HG03378 (cell line): ENCODE results near the gene IL17D.
A peak's percentile ranks its signal among the peaks of the same experiment; 100 is the strongest.

Source experiments
- ATAC-seq: cut with Tn5 transposase; IDR thresholded peaks from one replicate; pipeline ENCODE4 v1.9.1; 2021; ENCODE audit warnings: mild to moderate bottlenecking, moderate library complexity; ENCODE audit not compliant: unreplicated experiment

The IL17D gene

GRCh38 chr13:20689291-20689690 is 14.2 kb upstream of the IL17D start:
- ATAC-seq: no peak

- ATAC-seq: no peak
Observed at GRCh38 chr13:20691616-20692015, 11.9 kb upstream of the IL17D start.

GRCh38 chr13:20696073-20696472 is 7.4 kb upstream of the IL17D start:
- ATAC-seq: no peak

DNA sequence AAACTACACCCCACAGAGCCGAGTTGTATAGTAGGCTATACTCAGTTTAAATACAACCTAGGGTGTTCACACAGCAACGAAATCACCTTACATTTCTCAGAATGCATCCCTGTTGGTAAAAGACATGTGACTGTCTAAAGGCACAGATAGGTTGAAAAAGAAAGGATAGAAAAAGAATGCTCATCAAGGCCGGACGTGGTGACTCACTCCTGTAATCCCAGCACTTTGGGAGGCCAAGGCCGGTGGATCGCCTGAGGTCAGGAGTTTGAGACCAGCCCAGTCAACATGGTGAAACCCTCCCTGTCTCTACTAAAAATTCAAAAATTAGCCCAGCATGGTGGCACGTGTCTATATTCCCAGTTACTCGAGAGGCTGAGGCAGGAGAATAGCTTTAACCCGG is 3.8 kb upstream of the IL17D start:
- ATAC-seq: no peak

DNA sequence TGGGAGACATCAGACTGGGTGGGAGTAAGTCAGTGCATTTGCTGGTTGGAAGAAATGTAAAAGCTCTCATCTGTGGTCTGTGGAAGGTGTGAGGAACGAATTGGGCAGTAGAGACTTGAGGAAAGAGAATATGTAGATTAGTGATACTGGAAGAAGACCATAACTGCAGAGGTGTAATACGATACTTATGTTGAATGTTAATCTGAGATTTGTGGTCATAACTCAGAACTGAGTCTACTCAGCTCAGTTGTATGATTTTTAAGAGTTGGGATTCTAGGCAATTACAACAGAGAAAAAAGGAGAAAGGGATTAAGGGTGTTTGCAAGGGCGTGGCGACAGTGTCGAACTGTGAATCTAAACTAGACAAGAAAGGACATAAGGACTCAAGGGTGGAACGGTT is 3.2 kb upstream of the IL17D start:
- no peak for ATAC-seq

DNA sequence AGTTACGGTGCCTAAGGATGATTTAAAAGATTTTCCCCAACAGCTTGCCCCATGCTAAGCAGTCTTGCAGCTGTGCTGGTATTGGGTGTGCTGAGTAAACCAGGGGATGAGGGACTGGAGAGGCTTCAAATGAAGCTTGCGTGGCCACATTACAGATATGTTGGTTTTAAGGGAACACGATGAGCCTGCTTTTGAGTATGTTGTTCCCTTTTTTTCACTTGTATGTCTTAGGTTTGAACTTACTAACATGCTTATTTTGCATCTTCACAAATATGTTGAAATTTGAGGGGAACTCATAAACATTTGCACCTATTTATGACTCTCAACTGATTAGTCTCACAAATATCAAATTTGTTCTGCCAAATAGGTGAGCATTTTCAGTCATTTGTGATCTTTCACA is 2.0 kb upstream of the IL17D start:
- no peak for ATAC-seq

DNA sequence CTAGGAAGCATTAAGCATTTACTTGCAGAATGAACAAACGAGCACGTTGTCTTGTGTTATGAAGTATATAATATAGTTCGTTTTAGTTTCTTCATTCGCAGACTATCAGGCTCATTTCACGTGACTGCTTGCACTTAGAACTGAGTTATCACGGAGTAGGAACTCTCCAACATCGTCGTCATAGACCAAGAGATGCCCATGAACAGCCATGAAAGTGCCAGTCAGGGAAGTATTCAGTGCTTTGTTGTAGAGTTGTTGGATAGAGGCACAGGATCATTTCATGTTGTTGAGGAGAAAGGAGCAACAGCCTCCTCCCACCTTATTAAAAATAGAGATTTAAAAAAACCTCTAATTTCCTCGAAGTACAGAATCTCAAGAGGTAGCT is 977 bp upstream of the IL17D start:
- ATAC-seq: no peak

- ATAC-seq: peak; percentile 64
Observed at GRCh38 chr13:20703780-20704458, 420 bp downstream of the IL17D start.

GRCh38 chr13:20704459-20705069 is 1.1 kb downstream of the IL17D start:
- no peak for ATAC-seq

DNA sequence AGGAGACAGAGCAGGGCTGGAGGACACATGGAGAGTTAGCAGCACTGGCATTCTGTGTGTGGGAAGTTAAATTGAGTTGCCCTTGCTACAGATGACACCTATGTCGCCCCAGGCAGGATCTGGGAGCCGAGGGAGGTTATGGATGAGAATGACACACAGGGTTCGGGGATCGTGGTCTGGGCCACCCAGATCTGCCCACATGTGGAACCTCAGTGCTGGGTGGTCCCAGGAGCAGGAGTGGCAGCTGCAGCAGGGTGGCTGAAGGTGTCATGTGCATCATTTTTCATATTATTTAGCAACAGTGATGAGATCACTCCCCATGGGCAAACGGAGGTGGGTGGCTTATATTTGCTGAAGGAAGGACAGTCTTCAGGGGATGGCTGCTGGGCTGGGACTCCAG is 3.2 kb downstream of the IL17D start:
- ATAC-seq: no peak

DNA sequence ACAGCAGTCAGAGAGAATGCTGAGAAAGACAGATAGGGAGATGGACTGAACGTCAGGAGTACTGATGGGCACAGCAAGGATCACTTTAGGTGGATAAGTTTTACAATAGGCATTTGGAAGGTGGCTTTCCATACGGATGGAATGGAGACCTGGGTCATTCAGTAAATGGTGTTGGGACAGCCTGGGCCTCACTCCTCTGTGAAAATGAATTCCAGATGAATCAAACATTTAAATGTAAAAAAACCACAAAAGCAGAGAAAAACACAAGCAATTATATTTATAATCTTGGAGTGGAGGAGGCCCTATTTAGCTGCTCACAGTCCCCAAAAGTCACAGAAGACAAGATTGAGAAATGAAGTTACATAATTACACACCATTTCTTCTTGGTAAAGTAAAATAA is 4.7 kb downstream of the IL17D start:
- no peak for ATAC-seq

GRCh38 chr13:20709369-20709768 is 5.9 kb downstream of the IL17D start:
- ATAC-seq: no peak

GRCh38 chr13:20709782-20710181 is 6.3 kb downstream of the IL17D start:
- no peak for ATAC-seq

- ATAC-seq: no peak
Observed at GRCh38 chr13:20711301-20712044, 8.0 kb downstream of the IL17D start.

DNA sequence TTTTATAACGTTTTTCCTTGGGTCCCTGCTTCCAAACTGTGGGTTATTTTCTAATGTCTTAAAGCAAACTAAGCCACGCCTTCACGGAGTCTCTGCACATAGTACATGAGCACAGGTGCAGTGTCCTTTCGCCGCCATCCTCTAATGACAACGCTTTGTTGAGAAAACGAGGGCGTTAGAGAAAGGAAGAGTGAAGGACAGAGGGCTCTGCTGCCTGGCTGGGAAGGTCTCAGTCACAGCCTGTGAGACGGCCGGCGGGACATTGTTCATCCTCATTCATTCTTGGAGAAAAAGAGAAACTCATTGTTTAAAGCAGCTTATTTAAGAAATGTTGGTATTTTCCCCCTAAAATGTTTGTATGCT is 9.5 kb downstream of the IL17D start:
- ATAC-seq: no peak

DNA sequence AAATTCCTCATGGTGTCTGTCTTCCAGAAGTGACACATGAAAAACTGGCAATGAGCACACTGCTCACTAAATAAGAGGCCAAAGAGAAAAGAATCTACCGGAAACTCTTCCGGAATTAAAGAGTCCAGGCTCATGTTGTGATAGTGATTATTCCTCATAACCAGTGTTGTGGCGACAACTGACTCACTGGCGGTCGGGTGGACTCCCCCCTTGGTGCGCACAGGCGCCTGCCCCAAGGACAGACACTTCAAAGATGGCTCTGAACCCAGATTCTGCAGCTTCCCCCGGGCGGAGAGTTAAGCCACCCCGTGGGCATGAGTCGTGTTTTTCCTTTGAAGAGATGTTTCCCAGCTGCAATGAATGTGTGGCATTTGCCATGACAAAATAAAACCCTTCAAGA is 10.3 kb downstream of the IL17D start:
- no peak for ATAC-seq

DNA sequence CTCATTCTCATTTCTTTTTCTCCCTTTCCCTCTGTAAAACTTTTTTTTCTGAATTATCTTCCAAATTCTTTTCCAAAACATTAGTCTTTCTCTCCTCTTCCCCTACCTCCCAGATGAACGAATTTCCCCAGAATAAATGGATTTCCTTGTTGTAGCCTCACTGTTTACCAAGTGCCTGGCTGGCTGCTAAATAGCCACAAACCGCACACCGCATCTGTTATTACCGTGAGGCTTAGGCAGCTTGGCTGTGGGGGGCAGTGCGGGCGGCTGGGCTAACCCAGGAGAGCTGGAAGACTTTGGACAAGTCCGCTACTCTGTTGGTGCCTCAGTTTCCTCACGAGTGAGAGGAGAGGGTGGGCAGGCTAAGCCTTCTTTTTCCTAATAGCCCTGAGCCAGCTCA is 10.7 kb downstream of the IL17D start:
- no peak for ATAC-seq

DNA sequence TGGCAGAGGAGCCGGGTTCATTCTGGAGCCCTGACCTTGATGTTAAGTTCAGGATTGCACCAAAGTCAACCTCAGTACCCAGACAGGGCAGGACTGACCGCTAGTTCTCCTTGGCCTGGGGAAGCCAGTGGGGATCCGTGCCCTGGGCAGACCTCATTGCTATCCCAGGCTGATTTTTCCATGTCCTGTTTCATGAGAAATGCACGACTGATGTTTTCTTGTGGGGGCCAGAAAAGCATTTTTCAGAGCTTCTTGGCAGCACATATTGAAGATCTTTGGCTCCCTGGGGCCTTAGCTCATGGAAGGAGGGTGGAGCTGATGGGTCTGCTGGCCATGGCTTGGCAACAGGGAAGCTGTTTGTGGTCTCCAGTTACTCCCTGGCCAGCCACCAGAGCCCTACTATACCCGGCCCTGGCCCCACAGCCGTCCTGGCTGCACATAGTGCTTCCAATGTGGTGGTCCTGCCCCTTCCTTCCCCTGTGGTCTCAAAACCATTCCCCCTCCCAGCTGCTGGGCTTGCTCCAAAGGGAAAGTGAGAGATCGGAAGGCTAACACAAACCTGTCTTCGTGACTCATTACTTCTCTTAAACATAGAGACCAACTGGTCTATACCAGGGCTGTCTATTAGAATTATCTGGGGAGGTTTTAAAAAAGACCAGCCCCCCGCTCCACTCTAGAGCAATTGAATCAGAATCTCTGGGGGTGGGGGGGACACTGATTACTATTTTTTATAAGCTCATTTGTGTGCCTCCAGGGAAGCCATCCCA is 11.2 kb downstream of the IL17D start:
- no peak for ATAC-seq

DNA sequence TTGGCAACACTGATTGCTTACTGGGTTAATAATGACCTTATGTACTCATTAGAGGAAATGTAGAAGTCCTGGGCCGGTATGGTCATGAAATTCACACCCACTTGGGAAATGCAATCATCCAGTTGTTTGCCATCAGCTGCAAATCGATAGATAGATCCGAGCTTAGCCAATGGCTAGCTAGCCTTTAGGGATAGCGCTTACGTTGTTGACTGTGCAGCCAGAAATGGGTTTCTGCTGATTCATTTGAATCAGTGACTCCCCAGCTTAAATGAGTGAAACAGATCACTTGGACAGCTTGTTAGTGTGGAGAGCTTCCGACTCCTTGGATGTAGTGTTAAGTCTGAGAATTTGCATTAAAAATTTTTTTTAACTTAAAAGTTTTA is 11.8 kb downstream of the IL17D start:
- no peak for ATAC-seq

DNA sequence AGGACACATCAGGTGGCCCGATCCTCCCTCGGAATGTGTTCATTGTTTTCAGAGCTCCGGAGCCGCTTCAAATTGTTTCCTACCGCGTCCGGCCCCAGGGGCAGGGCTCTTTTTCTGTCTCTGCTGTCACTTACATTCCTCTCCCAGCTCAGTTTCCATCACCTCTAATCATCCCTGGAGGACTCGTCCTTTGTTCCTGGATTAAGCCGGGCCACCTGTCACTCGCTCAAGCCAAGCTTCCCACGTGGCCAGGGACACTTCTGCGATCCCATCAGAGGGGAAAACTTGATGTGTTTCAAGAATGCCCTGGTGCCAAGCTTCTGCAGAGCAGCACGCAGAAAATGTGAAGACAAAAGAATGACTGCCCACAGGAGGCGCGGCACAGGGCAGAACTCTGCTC is 13.5 kb downstream of the IL17D start:
- ATAC-seq: no peak
